Gastroesophageal sphincter (tissue), 4 donors: ENCODE results near the gene RUNDC1. TPM values are rescaled to one million over a fixed set of nuclear protein-coding genes. Genes with fewer than 3 reads are reported as not detected.

ENCODE experiments used
- ATAC-seq: fragments of 150-250 bp; one replicate; pipeline ENCODE4 v1.9.1; 2016; ENCODE audit warnings: mild to moderate bottlenecking, moderate library complexity
- H3K27ac ChIP-seq, 4 donors: fragments of 200-600 bp; sonication (generic) in 3 of 4; 1 replicate in 3 of 4; 2 replicates in 1 of 4; pipeline ENCODE4 v1.5.1; 2016 to 2019
- H3K27me3 ChIP-seq: fragments of 200-600 bp; sonication (generic); one replicate; pipeline ENCODE4 v1.5.1; 2019
- H3K36me3 ChIP-seq, 2 donors: fragments of 200-600 bp; sonication (generic); one replicate each; pipeline ENCODE4 v1.5.1; 2019; ENCODE audit warnings: control low read depth in 1 of 2
- H3K4me1 ChIP-seq, 3 donors: fragments of 200-600 bp; sonication (generic); 1 replicate in 2 of 3; 2 replicates in 1 of 3; pipeline ENCODE4 v1.5.1; 2016 to 2019; ENCODE audit warnings: control low read depth in 2 of 3
- H3K4me3 ChIP-seq, 2 donors: fragments of 200-600 bp; sonication (generic); one replicate each; pipeline ENCODE4 v1.5.1; 2019; ENCODE audit warnings: mild to moderate bottlenecking in 1 of 2, moderate library complexity in 1 of 2
- H3K9me3 ChIP-seq, 3 donors: fragments of 200-600 bp; sonication (generic); one replicate each; pipeline ENCODE4 v1.5.1; 2017 to 2019; ENCODE audit warnings: control low read depth in 2 of 3
- EP300 ChIP-seq: sonication (generic); formaldehyde crosslinking; IDR thresholded peaks from one replicate; pipeline ENCODE4 v1.6.1; 2017; ENCODE audit warnings: antibody characterized with exemption, mild to moderate bottlenecking
- POLR2A ChIP-seq, 2 donors: fragments of 450-650 bp; IDR thresholded peaks; one replicate each; pipeline ENCODE4 v1.6.1; 2017; ENCODE audit warnings: antibody characterized with exemption in 2 of 2, mild to moderate bottlenecking in 2 of 2, moderate library complexity in 1 of 2
- POLR2AphosphoS5 ChIP-seq: sonication (generic); formaldehyde crosslinking; IDR thresholded peaks from one replicate; pipeline ENCODE4 v1.6.1; 2017; ENCODE audit warnings: antibody characterized with exemption
- WGBS, 2 donors: methylation state at CpG; one replicate each; pipeline ENCODE4 v1.1.5; 2018; ENCODE audit warnings: low coverage in 1 of 2; 5-methylcytosine and 5-hydroxymethylcytosine counted together
- total RNA-seq, 4 donors: library from RNA; depleted of rRNA; stranded (reverse); fragments of >200 nt; gene quantifications; one replicate each; pipeline ENCODE4 v1.1.0, GENCODE V29; 2016
- TF ChIP-seq, protein P1 (sequence below), 4 experiments: fragments of 200-600 bp in 2 of 4; fragments of 450-650 bp in 2 of 4; sonication (generic) in 1 of 4; IDR thresholded peaks; one replicate each; pipeline ENCODE4 v1.5.1; 2017 to 2019; ENCODE audit warnings: antibody characterized with exemption in 4 of 4, mild to moderate bottlenecking in 2 of 4, moderate library complexity in 2 of 4

RUNDC1 gene
- total RNA-seq, 4 donors from 2014 or later = 16.4 to 20.9 (median 19.4) TPM

DNA sequence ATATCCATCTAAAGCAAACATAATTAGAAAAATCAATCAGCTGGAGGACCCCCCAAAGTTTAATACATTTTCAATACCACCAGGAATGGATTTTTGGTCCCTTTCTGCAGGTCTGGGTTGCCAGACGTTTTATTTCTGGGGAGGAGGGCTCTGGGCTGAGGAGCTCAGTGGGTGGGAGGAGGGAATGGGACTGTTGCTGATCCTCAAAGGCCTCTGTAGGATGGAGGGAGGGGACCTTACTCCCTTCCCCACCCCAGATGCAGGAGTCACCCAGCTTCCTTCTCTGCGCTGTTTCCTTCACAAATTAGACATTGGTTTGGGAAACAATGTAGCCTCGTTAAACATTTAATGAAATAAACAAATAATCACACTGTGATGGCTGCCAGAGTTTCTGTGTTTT lies 51.3 kb downstream of the RUNDC1 start:
- Histone ChIP-seq H3K27ac (no peak overlapping the region), H3K36me3 (no peaks in the 10 kb centered on the region), H3K27me3 (no peaks in the 10 kb centered on the region), H3K4me3 (no peak overlapping the region), H3K4me1 (no peaks in the 10 kb centered on the region), H3K9me3 (no peaks in the 10 kb centered on the region)
- no peak for TF ChIP-seq EP300
- TF ChIP-seq POLR2A (IDR thresholded peaks at IDR 0.05) = no peak
- no peak for TF ChIP-seq POLR2AphosphoS5
- TF ChIP-seq, protein P1, sequence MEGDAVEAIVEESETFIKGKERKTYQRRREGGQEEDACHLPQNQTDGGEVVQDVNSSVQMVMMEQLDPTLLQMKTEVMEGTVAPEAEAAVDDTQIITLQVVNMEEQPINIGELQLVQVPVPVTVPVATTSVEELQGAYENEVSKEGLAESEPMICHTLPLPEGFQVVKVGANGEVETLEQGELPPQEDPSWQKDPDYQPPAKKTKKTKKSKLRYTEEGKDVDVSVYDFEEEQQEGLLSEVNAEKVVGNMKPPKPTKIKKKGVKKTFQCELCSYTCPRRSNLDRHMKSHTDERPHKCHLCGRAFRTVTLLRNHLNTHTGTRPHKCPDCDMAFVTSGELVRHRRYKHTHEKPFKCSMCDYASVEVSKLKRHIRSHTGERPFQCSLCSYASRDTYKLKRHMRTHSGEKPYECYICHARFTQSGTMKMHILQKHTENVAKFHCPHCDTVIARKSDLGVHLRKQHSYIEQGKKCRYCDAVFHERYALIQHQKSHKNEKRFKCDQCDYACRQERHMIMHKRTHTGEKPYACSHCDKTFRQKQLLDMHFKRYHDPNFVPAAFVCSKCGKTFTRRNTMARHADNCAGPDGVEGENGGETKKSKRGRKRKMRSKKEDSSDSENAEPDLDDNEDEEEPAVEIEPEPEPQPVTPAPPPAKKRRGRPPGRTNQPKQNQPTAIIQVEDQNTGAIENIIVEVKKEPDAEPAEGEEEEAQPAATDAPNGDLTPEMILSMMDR (IDR thresholded peaks at IDR 0.05) = no peak
- no peak for ATAC-seq
- 76 to 100% methylated on average over 1 to 3 of the region's 3 CpGs for WGBS, 2 donors

DNA sequence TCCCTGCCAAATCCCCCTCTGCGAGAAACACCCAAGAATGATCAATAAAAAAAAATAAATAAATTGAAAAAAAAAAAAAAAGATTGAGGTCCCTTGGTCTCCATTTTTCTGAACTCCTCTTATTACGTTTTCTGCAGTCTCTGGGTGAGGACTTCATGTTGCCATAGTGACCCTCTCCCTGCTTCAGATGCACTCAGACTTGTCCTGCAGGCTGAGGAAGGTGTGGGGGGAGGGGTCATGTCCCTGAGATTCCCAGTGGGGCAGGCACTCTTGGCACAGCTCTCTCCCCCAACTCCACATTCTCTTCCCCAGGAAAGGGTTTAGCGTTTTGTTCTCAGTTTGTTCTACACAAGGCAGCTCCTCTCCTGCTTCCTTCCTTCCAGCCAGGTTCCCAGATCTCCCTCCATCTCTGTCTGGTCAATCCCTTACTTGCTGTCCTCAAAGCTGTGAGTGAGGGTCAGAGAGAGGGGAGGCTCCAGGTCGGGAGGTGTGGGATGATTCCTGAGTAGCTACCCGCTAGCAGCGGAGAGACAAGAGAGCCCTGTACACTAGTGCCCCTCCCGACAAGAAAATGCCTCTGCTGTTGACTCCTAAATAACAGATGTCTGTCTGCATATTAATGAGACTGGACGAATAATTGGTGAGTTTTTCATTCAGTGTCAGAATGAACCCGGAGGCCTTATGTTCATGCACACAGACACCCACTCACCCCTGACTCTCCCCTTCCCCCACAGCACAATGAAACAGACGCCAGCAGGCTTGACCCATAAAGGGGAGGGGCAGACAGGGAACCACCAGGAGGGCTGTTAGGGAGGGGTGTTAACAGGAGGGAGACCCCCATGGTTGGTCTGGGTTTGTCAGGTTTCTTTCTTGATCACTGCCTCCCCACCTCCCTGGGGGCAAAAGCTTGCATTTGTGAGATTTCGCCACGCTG lies 53.9 kb downstream of the RUNDC1 start:
- H3K4me1 ChIP-seq = no peaks in the 10 kb centered on the region
- ATAC-seq = no peak
- no peak for TF ChIP-seq POLR2AphosphoS5
- TF ChIP-seq EP300 = no peak
- no peak for TF ChIP-seq POLR2A (IDR thresholded peaks at IDR 0.05)
- TF ChIP-seq, protein P1 (IDR thresholded peaks at IDR 0.05) = no peak
- no peaks in the 10 kb centered on the region for H3K36me3 ChIP-seq
- H3K4me3 ChIP-seq = no peak overlapping the region
- no peaks in the 10 kb centered on the region for H3K9me3 ChIP-seq
- no peaks in the 10 kb centered on the region for H3K27me3 ChIP-seq
- WGBS, 2 donors = 19 to 57% methylated on average over 4 to 6 of the region's 12 CpGs
- H3K27ac ChIP-seq = no peak overlapping the region

DNA sequence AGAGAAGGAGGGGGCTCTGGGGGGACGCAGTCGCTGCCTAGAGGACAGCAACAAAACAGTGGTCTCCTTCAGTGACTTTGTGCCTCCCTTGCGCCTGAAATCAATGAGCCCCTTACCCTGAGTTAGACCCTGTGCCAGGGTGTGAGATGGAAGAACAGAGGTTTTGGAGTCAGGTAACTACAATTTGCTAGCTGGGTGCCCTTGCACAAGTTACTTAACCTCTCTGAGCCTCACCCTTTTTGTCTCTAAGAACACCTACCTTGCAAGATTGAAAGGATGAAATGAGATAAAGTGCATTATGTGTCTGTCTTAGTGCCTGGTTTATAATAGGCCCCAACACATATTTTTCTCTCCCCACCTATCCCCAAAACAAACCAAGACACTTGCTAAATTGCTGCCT lies 54.5 kb downstream of the RUNDC1 start:
- no peak for ATAC-seq
- Histone ChIP-seq H3K27ac (no peak overlapping the region), H3K4me1 (no peaks in the 10 kb centered on the region), H3K4me3 (no peak overlapping the region), H3K36me3 (no peaks in the 10 kb centered on the region), H3K9me3 (no peaks in the 10 kb centered on the region), H3K27me3 (no peaks in the 10 kb centered on the region)
- WGBS, 2 donors = 83% methylated on average over 1 of the region's 3 CpGs; no CpG with 5 or more reads in 1 of the 2 donors
- TF ChIP-seq POLR2A (IDR thresholded peaks at IDR 0.05) = no peak
- TF ChIP-seq POLR2AphosphoS5 = no peak

DNA sequence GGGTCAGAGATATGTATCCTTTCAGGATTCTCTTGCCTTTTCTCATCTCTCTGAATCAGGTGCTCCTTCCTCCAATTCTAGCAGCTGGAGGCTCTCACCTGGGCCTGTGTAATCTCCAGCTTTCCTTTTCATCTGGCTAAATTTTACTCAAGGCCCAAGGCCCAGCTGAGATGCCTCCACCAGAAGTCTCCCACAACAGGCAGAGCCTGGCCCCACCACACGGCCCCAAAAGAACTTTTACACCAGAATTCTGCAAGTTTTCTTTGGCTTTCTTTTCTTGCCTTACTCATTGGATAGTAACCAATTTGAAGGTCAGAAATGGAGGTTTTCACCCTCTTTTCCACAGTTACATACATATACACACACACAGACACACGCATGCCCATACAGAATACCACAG lies 59.3 kb downstream of the RUNDC1 start:
- H3K27me3 ChIP-seq = no peaks in the 10 kb centered on the region
- no peak for ATAC-seq
- WGBS, 2 donors = 100% methylated on average over 2 of the region's 2 CpGs; no CpG with 5 or more reads in 1 of the 2 donors
- TF ChIP-seq EP300 = no peak
- no peak for TF ChIP-seq POLR2AphosphoS5
- TF ChIP-seq, protein P1 (IDR thresholded peaks at IDR 0.05) = no peak
- no peak for TF ChIP-seq POLR2A (IDR thresholded peaks at IDR 0.05)
- H3K36me3 ChIP-seq = no peaks in the 10 kb centered on the region
- no peak overlapping the region for H3K27ac ChIP-seq
- no peaks in the 10 kb centered on the region for H3K9me3 ChIP-seq
- no peaks in the 10 kb centered on the region for H3K4me1 ChIP-seq
- no peak overlapping the region for H3K4me3 ChIP-seq

DNA sequence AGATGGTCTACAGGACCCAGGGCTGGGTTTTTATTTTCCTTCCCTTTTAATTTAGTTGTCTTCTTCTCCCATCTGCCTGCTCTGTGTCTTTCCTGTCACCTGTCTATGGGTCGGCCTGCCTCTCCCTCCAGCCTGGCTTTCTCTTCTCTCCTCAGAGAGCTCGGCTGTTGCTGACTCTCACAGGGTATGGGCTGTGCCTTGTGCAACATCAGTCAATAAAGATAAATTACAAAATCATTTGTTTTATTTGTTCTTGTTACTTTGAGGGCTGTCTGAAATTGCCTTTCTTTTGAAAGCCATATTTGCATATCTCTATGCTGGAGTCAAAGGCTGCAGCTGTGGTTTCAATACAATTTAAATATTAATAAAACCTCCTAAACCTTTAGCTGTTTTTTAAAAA lies 60.3 kb downstream of the RUNDC1 start:
- Histone ChIP-seq H3K4me1 (no peaks in the 10 kb centered on the region), H3K27ac (no peak overlapping the region), H3K27me3 (no peaks in the 10 kb centered on the region), H3K9me3 (no peaks in the 10 kb centered on the region), H3K36me3 (peaks cover 0 to 7% of the 10 kb centered on the region in 2 donors), H3K4me3 (no peak overlapping the region)
- TF ChIP-seq, protein P1 (IDR thresholded peaks at IDR 0.05) = no peak
- TF ChIP-seq EP300 (no peak), POLR2AphosphoS5 (no peak), POLR2A (IDR thresholded peaks at IDR 0.05) (no peak)
- no peak for ATAC-seq
- WGBS, 2 donors = 83% methylated on average over 2 of the region's 2 CpGs
